HFFc6 (cell line): ENCODE data around the gene MYL3. TPM values are rescaled to one million over a fixed set of nuclear protein-coding genes. Genes with fewer than 3 reads are reported as not detected.

Source experiments
- DNase-seq: peaks from one replicate; pipeline ENCODE4 v3.0.0-alpha.2; 2018
- H3K27ac Mint-ChIP-seq: 2 replicates; pipeline ENCODE4 v1.8.0; 2020; ENCODE audit warnings: mild to moderate bottlenecking, mixed read lengths
- H3K27me3 Mint-ChIP-seq: 2 replicates; pipeline ENCODE4 v1.8.0; 2021; ENCODE audit warnings: mild to moderate bottlenecking, moderate library complexity, mixed read lengths; ENCODE audit not compliant: insufficient read depth
- H3K36me3 Mint-ChIP-seq: 2 replicates; pipeline ENCODE4 v1.8.0; 2021; ENCODE audit warnings: low read depth, mixed read lengths
- H3K4me1 Mint-ChIP-seq: 2 replicates; pipeline ENCODE4 v1.8.0; 2020; ENCODE audit warnings: low read depth, mixed read lengths
- H3K4me3 Mint-ChIP-seq: 2 replicates; pipeline ENCODE4 v1.8.0; 2020; ENCODE audit warnings: mild to moderate bottlenecking, moderate library complexity, mixed read lengths
- H3K9me3 Mint-ChIP-seq: 2 replicates; pipeline ENCODE4 v1.8.0; 2020; ENCODE audit warnings: mild to moderate bottlenecking, mixed read lengths
- total RNA-seq, 6 experiments: library from RNA; stranded (reverse); fragmentation: NEBNext Ultra II Directional; extraction: Animal tissue kit (Norgen Biotek cat#: 25700); gene quantifications; 2 replicates in 1 of 6; 3 replicates in 5 of 6; pipeline ENCODE4 v1.2.3, GENCODE V29; 2021
- TF ChIP-seq, protein P1 (sequence below): fragments of 200-600 bp; sonication (generic); IDR thresholded peaks from 2 replicates; pipeline ENCODE4 v1.5.0; 2021; ENCODE audit warnings: antibody characterized with exemption, mild to moderate bottlenecking

MYL3 gene
- total RNA-seq, 6 experiments from 2014 or later = 0.30 to 0.31 TPM; not detected in 4

DNA sequence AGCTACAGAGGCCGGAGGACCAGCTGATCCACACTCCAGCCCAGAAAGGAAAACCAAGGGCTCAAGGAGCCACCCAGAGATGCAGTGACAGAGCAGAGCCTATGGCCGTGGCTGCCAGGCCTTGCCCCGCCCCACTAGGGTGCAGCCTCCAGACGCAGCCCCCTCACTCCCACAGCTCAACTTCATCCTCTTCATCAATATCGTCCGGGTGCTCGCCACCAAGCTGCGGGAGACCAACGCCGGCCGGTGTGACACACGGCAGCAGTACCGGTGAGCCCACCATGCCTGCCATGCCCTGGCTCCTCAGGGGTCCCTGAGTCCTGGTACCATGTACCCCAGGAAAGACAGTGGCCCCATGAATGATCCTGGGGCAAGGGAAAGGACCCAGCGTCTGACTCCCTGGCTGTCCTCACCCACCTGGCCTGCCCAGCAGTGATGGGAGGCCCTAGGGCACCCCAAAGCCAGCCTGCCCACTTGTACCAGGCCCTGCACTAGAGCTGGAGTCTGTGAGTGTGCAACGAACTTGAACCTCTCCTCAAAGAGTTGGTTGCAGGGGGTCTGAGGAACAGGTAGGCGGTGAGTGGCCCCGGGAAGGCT is 38.4 kb upstream of the MYL3 start:
- no peak overlapping the region for H3K4me3 Mint-ChIP-seq
- no peak for DNase-seq
- H3K9me3 Mint-ChIP-seq = no peaks in the 10 kb centered on the region
- no peak overlapping the region for H3K27ac Mint-ChIP-seq
- TF ChIP-seq, protein P1, sequence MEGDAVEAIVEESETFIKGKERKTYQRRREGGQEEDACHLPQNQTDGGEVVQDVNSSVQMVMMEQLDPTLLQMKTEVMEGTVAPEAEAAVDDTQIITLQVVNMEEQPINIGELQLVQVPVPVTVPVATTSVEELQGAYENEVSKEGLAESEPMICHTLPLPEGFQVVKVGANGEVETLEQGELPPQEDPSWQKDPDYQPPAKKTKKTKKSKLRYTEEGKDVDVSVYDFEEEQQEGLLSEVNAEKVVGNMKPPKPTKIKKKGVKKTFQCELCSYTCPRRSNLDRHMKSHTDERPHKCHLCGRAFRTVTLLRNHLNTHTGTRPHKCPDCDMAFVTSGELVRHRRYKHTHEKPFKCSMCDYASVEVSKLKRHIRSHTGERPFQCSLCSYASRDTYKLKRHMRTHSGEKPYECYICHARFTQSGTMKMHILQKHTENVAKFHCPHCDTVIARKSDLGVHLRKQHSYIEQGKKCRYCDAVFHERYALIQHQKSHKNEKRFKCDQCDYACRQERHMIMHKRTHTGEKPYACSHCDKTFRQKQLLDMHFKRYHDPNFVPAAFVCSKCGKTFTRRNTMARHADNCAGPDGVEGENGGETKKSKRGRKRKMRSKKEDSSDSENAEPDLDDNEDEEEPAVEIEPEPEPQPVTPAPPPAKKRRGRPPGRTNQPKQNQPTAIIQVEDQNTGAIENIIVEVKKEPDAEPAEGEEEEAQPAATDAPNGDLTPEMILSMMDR = no peak
- no peaks in the 10 kb centered on the region for H3K36me3 Mint-ChIP-seq
- peaks cover 7% of the 10 kb centered on the region for H3K4me1 Mint-ChIP-seq
- H3K27me3 Mint-ChIP-seq = peaks cover 4% of the 10 kb centered on the region

DNA sequence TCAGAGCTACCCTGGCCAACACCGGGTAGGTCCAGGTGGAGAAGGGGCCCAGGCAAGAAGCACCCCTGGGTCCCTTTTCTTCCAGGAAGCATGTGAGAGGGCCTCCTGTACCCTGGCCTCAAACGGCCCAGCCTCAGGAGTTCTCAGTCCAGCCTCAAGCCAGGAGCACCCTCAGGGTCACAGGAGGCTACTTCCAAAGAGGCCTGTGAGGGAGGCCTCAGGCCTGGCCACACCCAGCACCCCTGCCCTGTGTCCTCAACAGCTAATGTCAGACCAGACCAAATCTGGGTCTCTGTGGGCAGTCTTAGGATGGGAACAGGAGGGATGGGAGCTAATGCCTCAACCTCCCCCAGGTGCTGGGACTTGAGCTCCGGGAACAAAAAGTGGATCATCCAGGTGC is 37.8 kb upstream of the MYL3 start:
- no peak overlapping the region for H3K27ac Mint-ChIP-seq
- no peak overlapping the region for H3K4me3 Mint-ChIP-seq
- no peaks in the 10 kb centered on the region for H3K9me3 Mint-ChIP-seq
- no peak for DNase-seq
- H3K36me3 Mint-ChIP-seq = no peaks in the 10 kb centered on the region
- H3K27me3 Mint-ChIP-seq = peaks cover 4% of the 10 kb centered on the region
- peaks cover 7% of the 10 kb centered on the region for H3K4me1 Mint-ChIP-seq
- TF ChIP-seq, protein P1 = no peak

DNA sequence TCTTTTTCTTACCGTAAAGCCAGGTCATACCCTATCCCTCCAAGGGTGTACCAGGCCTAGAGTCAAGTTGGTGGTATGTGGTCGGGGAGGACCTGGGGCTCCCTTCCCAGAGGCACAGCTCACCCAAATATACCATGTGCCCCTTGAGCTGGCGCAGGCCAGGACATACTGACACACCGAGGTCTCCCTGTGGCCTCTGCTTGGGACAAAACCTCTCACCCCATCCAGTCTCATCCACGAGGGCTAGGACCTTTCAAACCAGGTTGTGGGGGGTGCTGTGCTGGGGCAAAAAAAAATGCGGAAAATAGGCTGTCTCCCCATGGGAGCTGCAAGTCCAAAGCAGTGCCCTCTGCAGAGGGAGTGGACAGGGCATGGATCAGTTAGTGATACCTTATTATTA is 37.1 kb upstream of the MYL3 start:
- H3K27me3 Mint-ChIP-seq = peaks cover 4% of the 10 kb centered on the region
- H3K9me3 Mint-ChIP-seq = no peaks in the 10 kb centered on the region
- H3K27ac Mint-ChIP-seq = no peak overlapping the region
- TF ChIP-seq, protein P1 = no peak
- H3K4me3 Mint-ChIP-seq = no peak overlapping the region
- DNase-seq = no peak
- peaks cover 7% of the 10 kb centered on the region for H3K4me1 Mint-ChIP-seq
- H3K36me3 Mint-ChIP-seq = no peaks in the 10 kb centered on the region

DNA sequence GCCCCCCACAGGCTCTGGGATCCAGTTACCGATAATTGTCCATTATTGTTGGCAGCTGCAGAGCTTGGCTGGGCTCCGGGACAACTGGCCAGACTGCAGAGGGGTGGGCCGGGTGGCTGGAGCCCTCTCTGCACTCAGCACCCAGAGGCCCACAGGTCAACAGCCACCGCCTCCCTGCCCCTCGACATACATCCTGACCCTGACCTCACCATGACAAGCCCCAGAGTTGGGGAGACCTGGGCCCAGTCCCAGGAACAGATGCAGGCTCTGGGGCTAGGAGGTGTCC is 36.7 kb upstream of the MYL3 start:
- DNase-seq = no peak
- no peak overlapping the region for H3K27ac Mint-ChIP-seq
- H3K4me1 Mint-ChIP-seq = peaks cover 7% of the 10 kb centered on the region
- no peak overlapping the region for H3K4me3 Mint-ChIP-seq
- TF ChIP-seq, protein P1 = no peak
- peaks cover 4% of the 10 kb centered on the region for H3K27me3 Mint-ChIP-seq
- no peaks in the 10 kb centered on the region for H3K9me3 Mint-ChIP-seq
- no peaks in the 10 kb centered on the region for H3K36me3 Mint-ChIP-seq

DNA sequence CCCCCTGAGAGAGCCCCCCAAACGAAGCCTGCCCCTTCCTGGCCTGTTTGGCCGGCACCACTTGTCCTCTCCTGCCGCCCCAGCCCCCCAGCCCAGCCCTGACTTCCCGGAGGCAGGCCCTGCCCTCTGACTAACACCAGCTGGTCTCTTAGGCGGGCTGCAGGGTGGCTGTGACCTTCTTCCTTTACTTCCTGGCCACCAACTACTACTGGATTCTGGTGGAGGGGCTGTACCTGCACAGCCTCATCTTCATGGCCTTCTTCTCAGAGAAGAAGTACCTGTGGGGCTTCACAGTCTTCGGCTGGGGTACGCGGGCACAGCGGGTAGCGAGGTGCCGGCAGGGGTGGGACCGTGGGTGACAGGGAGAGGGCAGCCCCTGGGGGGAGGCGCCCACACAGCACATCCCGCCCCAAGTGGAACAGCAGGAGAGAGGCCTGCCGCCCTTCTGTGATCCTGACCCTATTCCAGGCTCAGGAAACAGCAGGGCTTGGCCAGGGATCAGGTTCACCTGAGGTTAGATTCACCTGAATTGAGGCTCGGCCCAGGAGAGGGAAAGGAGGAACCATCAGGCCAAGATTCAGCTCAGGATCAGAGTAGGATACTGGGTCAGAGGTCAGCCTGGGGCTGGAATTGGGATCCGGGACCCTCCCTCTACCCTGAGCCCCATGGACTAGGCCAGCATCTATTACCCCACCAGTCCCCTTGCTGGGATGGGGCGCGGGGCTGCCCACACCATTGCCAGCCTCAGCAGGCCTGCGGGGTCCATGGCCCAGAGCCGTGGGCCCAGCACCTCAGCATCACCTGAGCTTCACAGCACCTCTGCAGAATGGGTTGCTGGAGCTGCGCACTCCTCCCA is 36.1 kb upstream of the MYL3 start:
- Mint-ChIP-seq H3K9me3 (no peaks in the 10 kb centered on the region), H3K27ac (no peak overlapping the region), H3K4me1 (peaks cover 7% of the 10 kb centered on the region), H3K36me3 (no peaks in the 10 kb centered on the region), H3K4me3 (no peak overlapping the region), H3K27me3 (peaks cover 2% of the 10 kb centered on the region)
- TF ChIP-seq, protein P1 = no peak
- DNase-seq = no peak
